ENCODE data around the gene NPY1R.
A peak's percentile ranks its signal among the peaks of the same experiment; 100 is the strongest.

Gene NPY1R

DNA sequence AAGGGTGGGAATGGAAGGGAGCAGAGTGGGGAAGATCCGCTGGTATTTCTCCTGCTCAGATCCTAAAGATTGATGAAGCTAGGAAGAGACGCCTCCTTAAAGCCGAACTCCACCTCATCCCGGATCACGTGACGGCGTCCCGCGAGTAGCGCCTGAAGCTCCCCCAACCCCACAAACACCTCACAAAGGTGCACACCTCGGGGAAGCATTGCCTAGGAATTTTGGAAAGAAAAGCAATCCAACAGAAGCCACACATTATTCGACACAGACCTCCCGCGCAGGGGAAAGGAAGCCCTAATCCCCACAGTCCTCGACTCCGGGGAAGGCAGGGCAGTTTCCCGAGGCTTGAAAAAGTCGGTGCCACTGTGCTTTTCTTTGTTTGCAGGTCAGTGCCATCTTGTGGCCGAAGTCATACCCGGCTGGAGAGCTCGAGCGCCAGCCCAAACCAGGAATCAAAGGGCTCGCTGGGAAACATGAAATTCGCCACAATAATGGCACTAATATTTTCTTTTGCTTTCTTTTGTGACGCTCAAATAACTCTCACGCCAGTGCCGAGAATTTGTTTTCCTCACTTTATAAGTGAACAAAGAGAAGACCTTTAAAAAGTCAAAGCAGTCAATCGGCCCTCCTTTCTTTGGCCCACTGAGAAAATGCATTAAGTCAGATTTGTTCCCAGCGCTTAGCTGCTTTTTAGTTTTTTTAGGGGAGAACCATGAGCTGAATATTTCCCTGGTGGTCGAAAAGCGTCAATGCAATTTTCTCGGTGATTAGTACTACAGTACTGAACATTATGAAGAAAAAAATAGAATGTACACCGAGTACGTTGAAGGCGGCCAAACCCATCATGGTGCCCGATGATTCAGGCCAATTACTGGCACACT is at the start of gene NPY1R:
Gene NPY1R, minus strand, starts transcription at position 71 of the 881 bp plus-strand sequence. CDS start 6,042 bp downstream, outside the sequence.
- DNase-seq: peak; percentile 71

DNA sequence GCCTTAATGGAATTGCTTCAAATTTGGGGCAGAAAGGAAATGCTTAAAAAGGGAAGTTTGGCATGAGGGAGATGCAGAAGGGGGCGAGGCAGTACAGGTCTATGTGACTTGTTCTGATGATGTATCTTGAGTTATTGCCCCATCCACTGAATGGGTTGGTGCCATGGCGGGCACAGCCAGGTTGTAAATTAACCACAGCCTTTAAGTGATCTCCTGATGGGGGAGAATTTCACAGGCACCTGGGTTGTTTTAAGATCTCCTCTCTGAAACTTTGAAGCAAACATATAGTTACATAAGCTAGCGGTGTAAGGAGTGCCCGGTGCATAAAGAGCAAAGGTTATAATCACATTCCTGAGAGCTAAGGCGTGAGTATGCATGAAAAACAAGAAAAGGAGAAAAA is 48.3 kb upstream of the NPY1R start:
- DNase-seq: no peak

- DNase-seq: no peak
Observed at GRCh38 chr4:163378661-163379060, 46.3 kb upstream of the NPY1R start.

DNA sequence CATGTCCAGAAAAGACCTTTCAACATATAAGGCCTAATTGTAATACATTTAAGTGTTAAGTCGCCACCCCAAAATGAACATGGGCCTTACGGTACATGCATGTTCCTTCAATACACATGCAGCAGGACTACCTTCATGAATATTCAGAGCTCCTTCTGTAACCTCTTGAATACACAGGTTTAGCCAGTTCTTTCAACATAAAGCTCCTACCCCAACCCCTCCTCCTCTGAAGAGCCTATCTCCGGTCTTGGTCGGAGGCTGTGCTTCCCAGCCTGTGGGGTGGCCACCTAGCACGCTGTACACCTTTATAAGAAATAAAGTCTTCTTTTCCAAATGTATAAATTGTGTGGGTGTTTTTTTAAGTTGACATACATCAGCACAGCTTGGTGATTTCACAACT is 39.6 kb upstream of the NPY1R start:
- no peak for DNase-seq

GRCh38 chr4:163367651-163368050 is 35.3 kb upstream of the NPY1R start:
- DNase-seq: no peak

DNA sequence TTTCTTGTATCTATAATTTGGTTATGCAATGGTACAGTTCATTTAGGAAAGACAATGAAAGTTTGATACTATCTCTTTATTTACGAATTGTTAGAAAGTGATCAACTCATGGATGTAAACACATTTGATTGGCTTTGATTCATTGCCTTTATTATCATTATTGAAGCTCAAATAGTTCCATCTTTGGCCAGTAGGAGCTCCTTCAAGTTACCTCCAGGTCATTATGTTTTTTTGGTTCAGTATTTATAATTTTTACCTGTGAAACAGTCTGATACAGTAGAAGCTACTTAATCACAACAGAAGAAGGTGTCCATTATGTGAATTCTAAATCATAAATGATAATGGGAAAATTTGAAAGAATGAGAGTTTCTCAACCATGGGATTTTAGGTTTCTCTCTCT is 23.7 kb upstream of the NPY1R start:
- no peak for DNase-seq

DNA sequence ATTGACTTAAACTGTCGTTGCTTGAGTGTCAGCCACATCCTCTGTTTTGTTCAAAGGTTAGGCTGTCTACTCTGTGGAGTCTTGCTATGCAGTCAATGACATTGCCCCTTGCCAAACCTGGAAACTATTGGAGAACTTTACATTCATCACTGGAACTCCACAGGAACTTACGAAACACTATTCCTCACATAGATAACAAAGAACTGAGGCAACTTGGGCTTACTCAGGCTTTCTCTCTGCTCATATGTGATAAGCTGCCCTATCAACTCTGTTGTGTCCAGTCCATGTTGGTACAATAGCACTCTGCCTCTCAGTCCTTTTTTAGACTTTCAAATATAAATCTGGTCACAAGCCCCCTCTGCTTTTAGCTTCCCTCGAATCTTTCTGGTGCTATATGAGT is 20.7 kb upstream of the NPY1R start:
- DNase-seq: no peak

- no peak for DNase-seq
Observed at GRCh38 chr4:163350672-163351071, 18.3 kb upstream of the NPY1R start.

DNA sequence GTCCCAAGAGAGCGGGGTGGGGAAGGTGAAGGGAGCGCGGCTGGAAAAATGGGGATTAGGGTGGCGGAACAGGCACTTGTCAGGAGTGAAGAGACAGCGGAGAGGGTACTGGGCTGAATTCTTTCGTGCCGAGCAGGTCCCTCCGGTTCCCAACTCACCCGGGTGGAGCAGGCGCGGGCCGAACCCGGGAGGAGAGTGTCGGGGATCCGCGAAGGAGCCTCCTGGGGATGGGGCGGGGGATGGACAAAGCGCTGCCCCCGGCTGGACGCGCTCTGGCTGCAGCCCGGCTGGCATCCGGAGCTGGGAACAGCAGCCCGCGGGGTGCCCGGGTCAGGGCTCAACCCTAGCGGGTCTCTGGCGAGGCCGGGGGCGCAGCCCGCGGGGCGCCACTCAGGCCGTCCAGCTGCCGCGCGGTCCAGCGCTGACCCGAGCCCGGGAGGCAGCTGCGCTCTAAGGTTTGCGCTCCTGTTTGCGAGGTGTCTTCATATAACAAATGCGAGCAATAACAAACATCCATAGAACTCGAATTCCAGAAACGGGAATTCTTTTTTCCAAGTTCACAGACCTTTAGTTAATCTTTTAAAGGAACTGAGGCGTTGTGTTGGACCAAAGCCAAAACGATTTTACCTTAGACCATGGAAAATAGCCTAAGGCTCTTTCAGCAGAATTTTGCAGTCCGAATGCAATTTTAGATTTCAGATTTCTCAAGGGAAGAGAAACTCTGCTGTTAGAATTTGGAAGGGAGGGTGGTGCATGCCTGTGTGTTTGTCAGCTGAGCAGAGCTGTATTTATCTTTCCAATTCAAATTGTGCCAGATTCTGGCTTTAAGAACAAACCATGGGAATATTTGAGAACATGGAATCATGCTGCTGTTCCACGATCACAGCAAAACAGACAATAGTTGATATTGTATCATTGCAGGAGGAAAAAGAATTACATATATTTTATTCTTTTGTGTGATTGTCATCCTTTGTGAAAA is 12.0 kb upstream of the NPY1R start:
- no peak for DNase-seq

DNA sequence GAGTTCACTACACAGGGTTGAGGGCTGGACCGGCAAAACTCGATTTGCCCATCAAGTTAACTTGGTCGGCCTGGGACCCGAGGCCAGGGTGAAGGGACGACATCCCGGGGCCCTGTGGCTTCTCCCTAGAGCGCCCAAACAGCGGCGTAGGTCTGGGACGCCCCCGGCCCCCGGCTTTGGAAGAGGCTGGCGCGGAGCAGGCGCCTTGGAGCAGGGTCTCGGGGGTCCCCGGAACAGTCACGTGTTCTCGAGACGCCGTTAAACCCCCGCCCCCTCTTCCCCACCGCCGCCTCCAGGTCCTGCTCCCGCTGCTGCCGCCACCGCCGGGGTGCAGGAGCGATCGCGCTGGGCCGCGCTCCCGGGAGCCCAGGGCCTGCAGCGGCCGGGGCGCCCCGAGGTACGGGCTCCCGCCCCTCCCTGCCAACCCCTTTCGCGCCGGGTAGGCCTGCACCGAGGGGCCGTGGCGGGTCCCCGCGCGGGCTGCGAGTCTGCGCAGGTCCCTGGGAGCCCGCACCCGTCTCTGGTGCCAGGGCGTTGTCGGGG is 11.3 kb upstream of the NPY1R start, which contains the start of gene NPY5R:
Gene NPY5R, plus strand, starts transcription at position 289 of the 543 bp plus-strand sequence. CDS start 6,382 bp downstream, outside the sequence.
- DNase-seq: no peak

DNA sequence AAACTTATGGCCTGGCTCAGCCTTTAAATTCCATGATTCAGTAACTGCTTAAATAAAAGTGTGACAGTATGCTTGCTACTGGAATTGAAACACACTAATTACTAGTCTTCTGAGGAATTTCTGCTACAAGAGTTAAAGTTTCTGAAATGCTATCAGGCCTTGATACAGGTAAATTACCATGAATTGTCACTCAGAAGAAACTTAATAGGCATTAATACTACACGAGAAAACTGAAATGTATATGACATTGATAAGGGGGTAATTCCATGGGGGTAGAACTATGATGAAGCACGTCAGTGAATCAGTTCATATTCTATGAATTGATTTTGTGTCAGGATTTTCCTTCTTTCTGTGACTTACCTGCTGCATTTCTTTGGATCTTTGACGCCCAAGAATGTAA is 3.0 kb upstream of the NPY1R start:
- no peak for DNase-seq

DNA sequence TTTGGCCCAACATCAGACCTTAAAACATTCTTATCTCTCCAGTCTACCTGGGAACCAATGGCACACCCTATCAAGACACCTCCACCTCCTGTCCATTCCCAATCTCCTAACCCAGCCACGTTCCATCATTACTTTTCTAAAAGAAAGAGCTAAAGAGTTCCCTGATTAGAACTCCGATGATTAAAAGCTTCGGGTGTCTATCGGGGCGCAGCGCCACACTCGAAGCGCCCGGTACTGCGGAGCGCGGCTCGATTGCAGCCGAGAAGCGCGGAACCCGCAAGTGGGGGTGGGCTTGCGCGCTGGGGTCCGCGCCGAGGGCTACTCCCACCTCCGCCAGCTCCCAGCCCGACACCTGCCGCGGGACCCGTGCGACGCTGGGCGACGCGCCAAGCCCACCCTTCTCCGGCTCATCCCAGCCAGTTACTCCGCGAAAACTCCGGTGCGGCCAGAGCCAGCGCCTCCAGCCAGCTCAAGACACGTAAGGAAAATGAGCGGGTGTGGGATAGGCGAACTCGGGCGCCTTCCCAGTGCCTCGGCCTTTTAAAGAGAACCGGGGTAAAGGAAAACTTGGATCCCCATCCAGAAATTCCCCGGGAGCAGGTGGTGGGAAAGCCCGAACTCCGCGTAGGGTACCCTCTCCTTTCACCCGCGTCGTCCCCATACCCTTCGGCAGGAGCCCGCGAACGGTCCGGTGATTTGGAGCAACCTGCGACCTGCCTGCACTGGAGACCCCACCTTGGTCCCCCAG is 593 bp downstream of the NPY1R start:
- peak; percentile 23 for DNase-seq

DNA sequence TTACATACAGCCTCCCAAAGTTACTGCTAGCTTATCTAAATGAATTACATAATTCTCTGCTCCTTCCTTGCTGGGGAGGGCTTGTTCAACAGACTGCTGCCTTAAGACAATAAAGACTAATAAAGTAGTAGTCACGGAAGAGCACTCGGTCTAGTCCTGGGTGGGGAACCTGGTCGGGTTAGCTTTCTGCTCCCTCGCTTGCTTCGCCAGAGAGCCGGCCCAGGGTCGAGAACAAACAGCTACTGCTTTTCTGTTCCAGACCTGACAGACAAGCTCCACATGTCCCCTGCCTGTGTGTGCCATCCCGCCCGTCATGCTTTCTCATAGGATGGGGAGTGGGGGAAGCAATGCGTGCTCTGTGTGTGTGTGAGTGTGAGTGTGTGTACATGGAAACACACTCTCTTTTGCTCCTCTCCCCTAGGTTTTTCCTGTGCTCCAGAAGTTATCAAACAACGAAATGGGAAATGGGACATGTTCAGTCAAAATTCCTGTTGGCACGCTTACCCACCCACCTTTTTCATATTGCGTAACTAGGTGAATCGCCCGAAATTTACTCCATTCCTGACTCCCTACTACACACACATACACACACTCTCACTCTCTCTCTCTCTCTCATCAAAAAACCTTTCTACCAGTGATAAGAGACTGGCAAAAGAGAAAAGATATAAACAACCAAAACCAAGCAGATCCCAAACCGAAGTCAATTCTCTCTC is 1.3 kb downstream of the NPY1R start:
- DNase-seq: no peak

GRCh38 chr4:163317110-163317509 is 15.3 kb downstream of the NPY1R start:
- DNase-seq: no peak

- DNase-seq: no peak
Observed at GRCh38 chr4:163309466-163309865, 22.9 kb downstream of the NPY1R start.

DNA sequence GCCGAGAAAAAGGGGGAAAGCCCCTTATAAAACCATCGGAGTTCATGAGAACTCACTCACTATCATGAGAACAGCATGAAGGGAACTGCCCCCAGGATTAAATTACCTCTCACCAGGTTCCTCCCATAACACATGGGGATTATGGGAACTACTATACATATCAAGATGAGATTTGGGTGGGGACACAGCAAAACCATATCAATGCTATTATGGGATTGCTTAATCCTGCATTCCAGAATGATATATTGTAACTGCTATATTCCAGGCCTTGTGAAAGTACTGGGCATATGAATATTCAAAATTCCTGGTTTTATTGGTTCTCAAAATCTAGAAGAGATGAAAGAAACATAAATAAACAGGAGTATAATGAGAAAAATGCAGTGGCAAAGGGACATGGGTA is 29.3 kb downstream of the NPY1R start:
- no peak for DNase-seq

- DNase-seq: no peak
Observed at GRCh38 chr4:163300445-163300844, 32.0 kb downstream of the NPY1R start.

GRCh38 chr4:163295138-163295537 is 37.3 kb downstream of the NPY1R start:
- DNase-seq: no peak

- no peak for DNase-seq
Observed at GRCh38 chr4:163284304-163284703, 48.1 kb downstream of the NPY1R start.

DNA sequence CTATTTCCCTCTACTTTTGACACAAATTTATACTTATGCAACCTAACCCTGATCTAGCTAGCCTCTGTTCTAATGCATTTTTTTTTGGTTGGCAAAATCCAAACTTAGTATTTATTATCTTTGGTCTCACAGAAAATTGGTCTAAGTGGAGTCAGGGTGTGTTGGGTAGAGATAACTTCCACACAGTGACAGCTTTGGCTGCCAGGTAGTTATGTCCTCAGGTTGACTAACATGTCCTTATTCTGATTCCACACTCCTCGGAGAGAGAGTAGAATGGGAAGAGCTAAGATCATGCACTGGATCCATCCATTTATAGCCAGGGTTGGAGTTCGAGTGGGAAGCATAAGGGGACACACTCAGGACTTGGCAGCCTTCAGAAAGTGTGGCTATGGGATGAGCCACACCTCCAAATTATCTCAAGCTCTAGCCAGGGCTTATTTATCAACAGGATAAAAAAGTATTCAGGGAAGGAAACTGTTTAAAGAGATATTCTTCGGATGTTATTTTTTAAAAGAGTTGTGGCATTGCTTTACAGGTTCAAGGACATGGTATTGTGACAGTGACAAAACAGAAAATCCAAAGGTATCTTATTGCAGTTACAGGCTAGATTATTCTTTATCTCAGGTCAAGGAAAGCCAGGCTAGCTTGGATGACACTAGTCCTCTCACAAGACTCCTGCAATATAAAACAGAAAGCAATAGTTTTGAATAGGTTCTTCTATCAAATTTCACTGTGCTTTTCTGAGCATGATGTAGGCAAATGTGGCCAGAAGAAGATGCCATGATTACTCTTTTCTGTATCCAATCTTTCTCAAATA is 51.5 kb downstream of the NPY1R start:
- no peak for DNase-seq

- DNase-seq: no peak
Observed at GRCh38 chr4:163279713-163280112, 52.7 kb downstream of the NPY1R start.
